Frontal cortex (tissue), 4 donors: ENCODE data around the gene MTHFD2. TPM values are rescaled to one million over a fixed set of nuclear protein-coding genes. Genes with fewer than 3 reads are reported as not detected.
A peak's percentile ranks its signal among the peaks of the same experiment; 100 is the strongest.

Experiments used
- DNase-seq, 2 donors: peaks; one replicate each; pipeline ENCODE4 v3.0.0; 2012; ENCODE audit warnings: low spot score in 2 of 2
- FAIRE-seq: peaks from 2 replicates; lab custom pipeline; 2012; peaks lifted over from hg19 to GRCh38; lab: Jason Lieb, UNC
- total RNA-seq: library from RNA; depleted of rRNA; stranded (reverse); fragments of >200 nt; gene quantifications from one replicate; pipeline ENCODE4 v1.2.3, GENCODE V29; 2014
- donor health status: control.
- donor health status: control.
- donor health status: control.

Gene MTHFD2
- total RNA-seq, 1 donor from 2014 or later = 28.1 TPM

DNA sequence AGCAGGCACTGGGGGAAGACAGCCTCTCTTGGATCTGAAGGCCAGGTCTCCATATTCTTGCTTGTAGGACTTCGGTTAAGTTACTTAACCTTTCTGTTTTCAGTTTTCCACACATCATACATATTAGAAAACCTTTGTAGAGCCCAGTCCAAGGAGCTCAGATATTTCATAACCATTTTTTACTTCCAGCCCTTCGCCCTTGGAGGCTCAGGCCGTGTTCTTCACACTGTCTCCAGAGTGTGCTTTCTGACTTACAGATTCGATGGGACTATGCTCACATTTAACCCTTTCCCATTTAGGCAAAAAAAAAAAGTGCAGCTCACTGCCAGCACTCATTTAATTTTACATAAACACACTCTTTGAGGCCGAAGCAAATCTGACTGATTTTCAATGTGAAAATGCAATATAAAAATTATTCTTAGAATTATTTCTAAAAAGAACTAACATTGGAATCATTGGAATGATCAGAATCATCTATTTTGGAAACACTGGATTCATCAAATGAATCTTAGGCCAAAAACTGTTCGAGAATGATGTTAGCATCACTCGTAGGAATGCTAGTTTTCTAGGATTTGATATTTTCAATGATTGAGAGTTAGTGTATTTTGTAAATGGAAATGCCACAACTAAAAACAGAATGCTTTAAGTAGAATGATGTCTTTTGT is 55.0 kb downstream of the MTHFD2 start:
- FAIRE-seq = no peak
- DNase-seq = no peak

DNA sequence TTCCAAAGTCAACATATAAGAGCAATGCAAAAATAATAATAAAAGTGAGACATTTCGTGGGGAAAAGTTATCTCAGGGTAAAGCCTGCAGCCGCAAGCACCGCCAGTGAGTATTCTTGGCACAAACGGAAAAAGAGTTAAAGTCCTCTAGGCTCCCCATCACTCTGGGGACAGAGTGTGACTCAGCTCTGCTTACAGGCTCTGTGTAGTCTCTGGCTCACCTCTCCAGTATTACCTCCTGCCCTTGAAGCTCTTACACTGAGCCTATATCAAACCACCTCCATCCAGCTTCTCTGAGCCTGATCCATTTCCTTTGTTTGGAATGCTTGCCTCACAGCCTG is 55.5 kb downstream of the MTHFD2 start:
- DNase-seq (no peak), FAIRE-seq (no peak)

DNA sequence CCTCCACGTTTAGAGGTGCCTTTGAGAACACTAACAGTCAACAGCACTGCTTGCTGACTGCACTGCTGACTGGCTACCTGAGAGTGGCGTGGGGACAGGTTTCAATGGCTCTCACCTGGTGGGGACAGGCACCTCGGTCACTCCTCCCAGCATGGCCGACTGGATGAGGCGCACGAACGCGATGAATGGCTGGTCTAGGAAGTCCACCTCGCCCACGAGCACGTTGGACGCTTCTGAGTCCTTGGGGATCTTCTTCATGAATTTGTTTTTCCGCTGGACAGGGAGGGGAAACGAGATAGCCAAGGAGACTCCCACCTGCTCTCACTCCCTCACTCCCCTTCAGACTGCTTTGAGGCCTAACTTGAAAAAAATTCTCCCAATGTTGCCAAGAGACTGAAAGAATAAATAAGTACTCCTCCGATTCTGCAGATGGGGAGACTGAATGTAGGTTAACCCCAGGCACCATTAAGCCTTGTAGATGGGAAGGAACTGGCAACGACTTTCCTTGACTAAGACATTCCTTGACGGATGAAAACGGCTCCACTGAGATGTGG is 57.3 kb downstream of the MTHFD2 start:
- FAIRE-seq (no peak), DNase-seq (no peak)

DNA sequence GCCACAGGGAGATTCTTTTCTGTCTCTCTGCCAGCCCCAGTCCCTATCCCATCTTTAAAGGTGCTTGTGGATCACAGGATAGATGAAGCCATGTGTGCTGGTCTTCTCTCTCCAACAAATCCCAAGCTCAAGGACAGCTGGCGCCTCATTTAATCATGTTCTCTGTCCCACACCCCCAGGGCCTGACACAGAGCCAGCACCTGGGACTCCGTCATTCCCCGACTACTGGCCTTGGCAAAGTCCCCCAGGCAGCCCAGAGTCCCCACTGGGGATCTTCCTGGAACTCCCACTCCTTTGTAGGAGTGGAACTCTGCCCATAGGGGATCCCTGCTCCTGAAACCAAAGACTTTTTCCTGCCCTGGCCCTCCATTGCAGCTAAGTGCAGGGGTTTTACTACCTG is 60.8 kb downstream of the MTHFD2 start:
- FAIRE-seq = no peak
- DNase-seq = no peak

DNA sequence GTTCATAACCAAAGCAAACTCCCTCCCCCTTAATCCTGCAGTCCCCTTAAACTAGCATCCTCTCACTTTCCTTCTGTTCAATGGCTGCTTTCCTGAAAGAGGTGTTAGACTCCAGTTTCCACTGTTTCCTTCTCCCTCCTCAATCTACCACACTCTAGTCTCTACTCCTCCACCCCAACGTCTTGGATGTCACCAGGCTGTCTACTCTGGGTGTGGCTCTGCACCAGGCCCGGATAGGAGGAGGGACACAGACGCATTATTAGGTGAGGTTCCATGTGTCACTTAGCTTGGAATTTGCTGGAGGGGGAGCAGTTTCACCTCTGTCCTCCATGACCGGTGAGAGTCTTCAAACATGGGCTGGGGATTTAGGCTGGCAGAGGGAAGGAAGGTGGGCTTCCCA is 61.3 kb downstream of the MTHFD2 start:
- DNase-seq (no peak), FAIRE-seq (no peak)

DNA sequence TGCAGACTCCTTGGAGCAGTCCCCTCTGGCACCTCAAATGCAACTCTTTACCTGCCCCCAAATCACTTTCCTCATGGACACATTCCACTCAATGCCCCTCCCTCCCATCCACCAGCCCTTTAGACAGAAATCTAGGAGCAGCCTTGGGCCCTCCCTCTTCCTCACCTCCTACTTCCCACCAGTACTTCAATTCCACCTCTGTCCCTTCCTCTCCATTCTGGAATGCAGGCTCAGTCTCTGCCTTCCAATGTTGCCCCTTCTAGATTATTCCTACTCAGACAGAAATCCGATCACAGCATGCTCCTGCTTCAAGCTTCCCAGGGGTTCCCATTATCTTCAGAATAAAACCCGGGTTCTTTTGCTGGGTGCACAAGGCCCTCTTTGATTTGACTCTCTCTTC is 62.1 kb downstream of the MTHFD2 start:
- DNase-seq (no peak), FAIRE-seq (no peak)

DNA sequence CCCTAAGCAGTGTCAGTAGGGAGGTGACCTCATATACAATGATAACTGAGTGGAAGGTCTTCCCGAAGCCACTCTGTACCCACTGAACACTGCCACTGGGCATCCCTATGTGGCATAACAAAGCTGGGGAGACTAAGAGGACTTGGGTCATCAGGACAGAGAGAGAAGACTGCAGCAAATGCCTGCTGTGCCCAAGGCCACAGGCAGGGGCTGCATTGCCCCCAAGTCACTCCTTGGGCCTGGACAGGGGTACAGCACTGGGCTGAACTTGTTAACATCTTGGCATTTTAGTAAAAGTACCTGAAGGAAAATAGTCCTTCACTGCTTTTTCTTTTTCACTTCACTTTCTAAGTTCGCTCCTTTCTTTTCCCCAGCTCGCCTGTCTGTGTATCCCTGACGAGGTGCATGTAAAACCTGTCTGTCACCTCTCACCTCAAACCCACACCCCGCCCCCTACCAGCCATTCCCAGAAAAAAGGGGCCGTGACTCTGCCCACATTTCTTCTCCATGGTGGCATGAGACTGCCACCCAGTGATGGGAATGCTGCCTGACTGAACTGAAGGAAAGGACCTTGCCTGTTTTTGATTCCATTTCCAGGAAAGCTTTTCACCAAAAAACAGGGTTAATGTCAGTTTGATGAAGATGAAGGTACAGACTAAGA is 62.9 kb downstream of the MTHFD2 start:
- DNase-seq (peak in 1 of 2 donors; percentile 41), FAIRE-seq (no peak)

DNA sequence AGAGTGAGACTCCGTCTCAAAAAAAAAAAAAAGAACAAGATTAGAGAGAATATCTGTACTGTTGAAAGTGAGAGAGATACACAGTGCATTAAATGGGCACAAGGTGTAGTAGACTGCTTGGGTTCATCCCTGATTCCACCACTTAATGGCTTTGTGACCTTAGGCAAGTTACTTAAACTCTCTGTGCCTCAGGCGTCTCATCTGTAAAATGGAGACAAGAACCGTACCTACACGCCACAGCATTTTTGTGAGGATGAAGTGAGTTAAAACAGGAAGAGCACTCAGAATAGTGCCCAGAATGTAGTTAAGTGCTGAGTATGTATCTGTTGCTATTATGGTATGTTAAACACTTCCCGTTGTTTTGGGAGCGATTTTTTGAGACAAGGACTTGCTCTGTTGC is 64.3 kb downstream of the MTHFD2 start:
- no peak for FAIRE-seq

DNA sequence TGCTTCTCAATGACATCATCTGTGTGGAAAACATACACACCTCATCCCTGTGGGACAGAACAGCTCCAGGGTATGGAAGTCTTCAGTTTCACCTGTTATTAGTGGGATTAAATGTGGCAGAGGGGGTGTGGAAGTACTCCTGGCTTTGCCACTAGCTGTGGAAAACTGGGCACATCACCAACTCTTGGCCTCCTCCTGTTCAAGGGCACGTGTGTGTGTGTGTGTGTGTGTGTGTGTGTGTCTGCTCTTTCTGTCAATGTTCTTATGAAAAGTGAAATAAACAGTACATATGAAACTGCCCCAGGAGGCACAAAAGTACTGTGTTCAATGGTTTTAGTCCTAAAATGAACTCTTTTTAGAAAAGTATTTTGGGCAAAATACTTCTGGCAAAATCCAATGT is 65.9 kb downstream of the MTHFD2 start:
- DNase-seq (no peak), FAIRE-seq (no peak)

More for the DNA sequence above, 64.3 kb downstream of the MTHFD2 start:
- DNase-seq = no peak

DNA sequence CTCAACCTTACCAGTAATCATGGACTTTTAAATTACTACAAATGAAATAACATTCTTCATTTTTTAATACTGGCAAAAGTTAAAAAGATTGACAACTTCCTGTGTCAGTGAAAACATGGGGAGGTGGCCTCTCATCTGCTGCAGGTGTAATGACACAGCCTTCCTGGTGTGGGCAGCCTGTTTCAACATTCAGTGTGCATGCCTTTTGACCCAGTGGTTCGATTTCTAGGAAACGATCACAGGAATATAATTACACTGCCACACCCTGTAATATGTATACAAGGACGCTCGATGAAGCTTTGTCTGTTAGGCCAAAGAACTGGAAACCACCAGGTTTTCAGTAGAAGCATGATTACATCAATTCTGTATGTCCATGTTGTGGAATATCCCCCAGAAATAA is 68.7 kb downstream of the MTHFD2 start:
- no peak for FAIRE-seq
- no peak for DNase-seq

Other genes with a start within 250 kb of the MTHFD2 start
- 15.9 TPM for gene TET3, start 213.7 kb upstream of the MTHFD2 start, total RNA-seq
- gene BOLA3, start 50.7 kb upstream of the MTHFD2 start, total RNA-seq = 29.8 TPM
- gene MOB1A, start 19.7 kb upstream of the MTHFD2 start, total RNA-seq = 51.8 TPM
- gene SLC4A5, start 144.8 kb downstream of the MTHFD2 start, total RNA-seq = 1.2 TPM
- 111 TPM for gene DCTN1, start 181.7 kb downstream of the MTHFD2 start, total RNA-seq
- 0.41 TPM for gene C2orf81, start 223.0 kb downstream of the MTHFD2 start, total RNA-seq
- gene WDR54, start 223.1 kb downstream of the MTHFD2 start, total RNA-seq = 38.7 TPM
- 2.9 TPM for gene RTKN, start 243.3 kb downstream of the MTHFD2 start, total RNA-seq